Right ventricle myocardium inferior (tissue), 1 donor: ENCODE results near the gene ZBTB17. TPM values are rescaled to one million over a fixed set of nuclear protein-coding genes. Genes with fewer than 3 reads are reported as not detected.
"Not testable (repeated sequence)": the region's sequence is repeated elsewhere in the genome, so short reads cannot be mapped to it uniquely, and the experiment has no call there.

ENCODE experiments used
- ATAC-seq: fragments of 200-7000 bp; cut with Tn5 transposase; one replicate; pipeline ENCODE4 v1.9.1; 2020; ENCODE audit warnings: mild to moderate bottlenecking, moderate library complexity
- DNase-seq: peaks from one replicate; pipeline ENCODE4 v3.0.0; 2021; ENCODE audit errors: missing footprints
- intact Hi-C: fragments of 100-400 bp; cut with DNase I; formaldehyde crosslinking; loops from one replicate; pipeline ENCODE4 v1.11.0; 2022
- total RNA-seq: library from RNA; stranded (reverse); fragmentation: NEBNext Ultra II Directional; extraction: Animal tissue kit (Norgen Biotek cat#: 25700); gene quantifications from one replicate; pipeline ENCODE4 v1.2.1, GENCODE V29; 2021
- donor health status: DM: no; HTN: yes; CAD: no; lungs with severe emphysema.

The ZBTB17 gene
- total RNA-seq, 1 donor from 2014 or later, result 23.4 TPM

GRCh38 chr1:15931401-15931800 lies 44.5 kb downstream of the ZBTB17 start:
- DNase-seq, result no peak
- intact Hi-C loops, result no loop called here
- ATAC-seq, result no peak

- no peak for DNase-seq
- intact Hi-C loops, result no loop called here
- ATAC-seq, result no peak
Observed at GRCh38 chr1:15928971-15929965, 46.6 kb downstream of the ZBTB17 start.

GRCh38 chr1:15926448-15926847 lies 49.5 kb downstream of the ZBTB17 start:
- ATAC-seq, intact Hi-C loops, DNase-seq: not testable (repeated sequence)

- DNase-seq (no peak), ATAC-seq (no peak)
- intact Hi-C loops, result no loop called here
Observed at GRCh38 chr1:15923241-15923640, 52.7 kb downstream of the ZBTB17 start.

- intact Hi-C loops, result no loop called here
- DNase-seq, result no peak
- ATAC-seq, result no peak
Observed at GRCh38 chr1:15918962-15919715, 56.8 kb downstream of the ZBTB17 start.

GRCh38 chr1:15916916-15917315 lies 59.0 kb downstream of the ZBTB17 start:
- ATAC-seq, result peak; percentile 28
- intact Hi-C loops, result no loop called here
- DNase-seq, result no peak

- intact Hi-C loops, result no loop called here
- ATAC-seq (no peak), DNase-seq (no peak)
Observed at GRCh38 chr1:15916417-15916816, 59.5 kb downstream of the ZBTB17 start.

- DNase-seq, result no peak
- ATAC-seq, result no peak
- intact Hi-C loops, result no loop called here
Observed at GRCh38 chr1:15915991-15916390, 59.9 kb downstream of the ZBTB17 start.

- DNase-seq, intact Hi-C loops, ATAC-seq: not testable (repeated sequence)
Observed at GRCh38 chr1:15913607-15914006, 62.3 kb downstream of the ZBTB17 start.

- intact Hi-C loops, result no loop called here
- DNase-seq (no peak), ATAC-seq (no peak)
Observed at GRCh38 chr1:15911927-15912326, 64.0 kb downstream of the ZBTB17 start.

- DNase-seq, result no peak
- intact Hi-C loops, result no loop called here
- no peak for ATAC-seq
Observed at GRCh38 chr1:15911141-15911540, 64.8 kb downstream of the ZBTB17 start.

GRCh38 chr1:15908597-15908996 lies 67.3 kb downstream of the ZBTB17 start:
- ATAC-seq (no peak), DNase-seq (no peak)
- intact Hi-C loops, result no loop called here

- intact Hi-C loops, result loop anchor here (5.0 kb wide), 1 partner anchor 44 kb away; no protein-coding TSS in a partner anchor
Observed at GRCh38 chr1:15902882-15903281, 73.0 kb downstream of the ZBTB17 start.

GRCh38 chr1:15900662-15901279 lies 75.1 kb downstream of the ZBTB17 start:
- ATAC-seq (no peak), DNase-seq (no peak)
- intact Hi-C loops, result loop anchor here (5.0 kb wide), 1 partner anchor 47 kb away; no protein-coding TSS in a partner anchor

More at GRCh38 chr1:15902882-15903281, 73.0 kb downstream of the ZBTB17 start:
- DNase-seq (no peak), ATAC-seq (peak; percentile 48)

- DNase-seq (no peak), ATAC-seq (no peak)
- intact Hi-C loops, result no loop called here
Observed at GRCh38 chr1:15899266-15899665, 76.6 kb downstream of the ZBTB17 start.

GRCh38 chr1:15896841-15897610 lies 78.9 kb downstream of the ZBTB17 start:
- not testable (repeated sequence) for DNase-seq

GRCh38 chr1:15895233-15895632 lies 80.7 kb downstream of the ZBTB17 start:
- intact Hi-C loops, result no loop called here
- no peak for ATAC-seq
- DNase-seq, result no peak

More at GRCh38 chr1:15896841-15897610, 78.9 kb downstream of the ZBTB17 start:
- ATAC-seq, intact Hi-C loops: not testable (repeated sequence)

GRCh38 chr1:15892857-15893599 lies 82.9 kb downstream of the ZBTB17 start:
- DNase-seq, intact Hi-C loops, ATAC-seq: not testable (repeated sequence)
